CD4-positive, alpha-beta T cell treated with Interleukin-12 subunit alpha and Interleukin-12 subunit beta, for 1 hour (primary cell): ENCODE measurements around the gene CFL1.

ENCODE experiments used
- DNase-seq: peaks from one replicate; pipeline ENCODE4 v3.0.0-alpha.2; 2020

Gene CFL1

DNA sequence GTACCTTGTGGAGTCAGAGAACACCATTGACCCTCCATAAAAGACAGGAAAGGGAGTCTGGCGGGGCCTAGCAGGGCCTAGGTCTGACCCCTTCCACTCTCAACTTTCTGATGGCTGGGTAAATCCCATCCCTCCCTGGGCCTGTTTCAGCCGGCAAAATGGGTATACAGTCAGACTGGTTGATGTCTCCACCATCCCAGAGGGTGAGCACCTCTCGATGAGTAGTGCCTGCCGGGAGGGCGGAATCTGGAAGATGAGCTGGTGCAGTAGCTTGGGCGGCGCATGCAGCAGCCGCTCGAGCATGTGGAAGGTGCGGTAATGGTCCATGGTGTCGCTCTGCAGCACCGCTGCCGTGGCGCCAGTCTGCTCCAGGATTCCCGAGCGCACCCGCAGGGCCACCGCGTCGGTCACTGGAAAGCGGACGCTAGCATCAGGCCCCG lies 29.8 kb upstream of the CFL1 start:
- DNase-seq = no peak

DNA sequence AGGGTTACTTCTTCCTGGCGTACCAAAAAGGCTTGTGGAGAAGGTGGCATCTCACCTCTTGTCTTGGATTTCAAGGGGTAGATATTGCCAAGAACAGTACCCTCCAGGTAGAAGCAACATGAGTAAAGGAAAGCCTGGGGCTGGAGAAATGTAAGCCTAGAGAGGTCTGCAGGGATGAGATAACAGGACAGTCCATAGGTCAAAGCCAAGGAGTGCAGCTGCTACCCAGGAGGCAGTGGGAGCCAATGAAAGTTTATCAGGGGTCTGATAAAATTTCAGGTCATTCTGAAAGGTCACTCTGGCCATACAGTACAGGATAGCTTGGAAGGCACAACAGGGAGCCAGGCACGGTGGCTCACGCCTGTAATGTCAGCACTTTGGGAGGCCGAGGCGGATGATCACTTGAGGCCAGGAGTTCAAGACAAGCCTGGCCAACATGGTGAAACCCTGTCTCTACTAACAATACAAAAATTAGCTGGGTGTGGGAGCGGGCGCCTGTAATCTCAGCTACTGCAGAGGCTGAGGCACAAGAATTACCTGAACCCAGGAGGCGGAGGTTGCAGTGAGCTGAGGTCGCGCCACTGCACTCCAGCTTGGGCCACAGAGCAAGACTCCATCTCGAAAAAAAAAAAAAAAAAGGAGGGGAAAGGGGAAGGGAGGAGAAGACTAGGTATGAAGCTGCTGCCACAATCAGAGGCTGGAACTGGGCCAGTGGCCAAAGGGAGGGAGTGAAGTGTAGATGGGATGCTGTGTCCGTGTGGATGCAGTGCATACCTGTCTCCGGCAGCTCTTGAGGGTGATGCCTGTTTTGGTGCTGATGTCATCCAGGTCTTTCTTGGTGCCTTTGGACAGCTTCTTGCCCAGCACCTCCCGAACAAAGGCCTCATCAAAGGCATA lies 29.1 kb upstream of the CFL1 start:
- no peak for DNase-seq

GRCh38 chr11:65885808-65886536 lies 28.0 kb upstream of the CFL1 start:
- DNase-seq = no peak

GRCh38 chr11:65885231-65885630 lies 27.3 kb upstream of the CFL1 start:
- DNase-seq = no peak

- peak; percentile 87 for DNase-seq
Measured at GRCh38 chr11:65884716-65885092, 26.7 kb upstream of the CFL1 start.

DNA sequence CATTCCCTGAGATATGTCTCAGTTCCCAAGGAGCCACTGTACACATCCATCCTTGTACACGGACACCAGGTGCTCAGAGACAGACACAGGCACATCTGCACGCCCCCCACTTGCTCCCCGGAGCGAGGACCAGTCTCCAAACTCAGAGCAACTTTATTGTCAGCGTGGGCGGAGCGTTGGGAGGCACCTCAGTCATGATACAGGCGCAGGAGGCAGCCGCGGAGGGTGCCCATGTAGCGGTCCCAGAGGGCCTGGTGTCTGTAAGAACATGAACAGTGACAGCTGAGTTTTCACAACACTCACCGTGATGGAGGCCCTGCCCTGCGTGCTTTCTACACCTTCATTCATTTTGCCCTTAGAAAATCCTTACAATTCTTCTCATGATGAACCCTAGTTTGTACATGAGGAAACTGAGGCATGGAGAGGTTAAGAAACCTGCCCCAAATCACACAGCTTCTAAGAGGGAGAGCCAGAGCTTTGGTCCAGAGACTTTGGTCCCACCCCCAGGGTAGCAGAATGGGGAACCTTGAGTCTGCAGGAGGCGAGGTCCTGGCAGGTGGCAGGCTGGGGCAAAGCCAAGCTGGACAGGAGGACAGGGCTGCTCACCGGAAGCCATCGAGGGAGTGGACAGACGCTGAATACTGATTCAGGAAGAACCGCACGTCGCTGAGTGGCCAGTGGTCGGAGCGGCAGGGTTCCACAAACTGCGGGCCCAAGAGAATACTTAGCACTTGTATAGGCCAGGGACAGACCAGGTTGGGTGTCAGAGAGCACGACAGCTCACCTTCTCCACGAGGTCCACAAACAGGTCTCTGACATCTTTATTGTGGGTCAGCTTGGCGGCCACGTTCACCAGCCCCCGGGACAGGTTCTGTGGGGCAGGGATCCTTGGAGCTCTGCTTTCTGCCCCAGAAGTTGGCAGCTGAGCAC lies 26.1 kb upstream of the CFL1 start:
- no peak for DNase-seq

DNA sequence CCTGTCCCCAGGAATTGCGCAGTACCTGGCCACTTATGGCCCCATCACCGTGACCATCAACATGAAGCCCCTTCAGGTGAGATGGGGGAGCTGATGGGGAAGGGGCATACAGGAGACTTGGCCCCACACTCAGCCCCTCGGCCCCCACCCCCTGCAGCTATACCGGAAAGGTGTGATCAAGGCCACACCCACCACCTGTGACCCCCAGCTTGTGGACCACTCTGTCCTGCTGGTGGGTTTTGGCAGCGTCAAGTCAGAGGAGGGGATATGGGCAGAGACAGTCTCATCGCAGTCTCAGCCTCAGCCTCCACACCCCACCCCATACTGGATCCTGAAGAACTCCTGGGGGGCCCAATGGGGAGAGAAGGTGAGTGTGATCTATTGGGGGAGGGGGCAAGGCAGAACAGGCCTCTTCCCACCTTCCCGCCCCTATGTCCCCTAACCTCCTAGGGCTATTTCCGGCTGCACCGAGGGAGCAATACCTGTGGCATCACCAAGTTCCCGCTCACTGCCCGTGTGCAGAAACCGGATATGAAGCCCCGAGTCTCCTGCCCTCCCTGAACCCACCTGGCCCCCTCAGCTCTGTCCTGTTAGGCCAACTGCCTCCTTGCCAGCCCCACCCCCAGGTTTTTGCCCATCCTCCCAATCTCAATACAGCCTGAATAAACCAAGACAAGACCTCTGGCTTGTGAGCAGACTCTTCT lies 25.2 kb upstream of the CFL1 start:
- no peak for DNase-seq

GRCh38 chr11:65882120-65883057 lies 24.4 kb upstream of the CFL1 start:
- DNase-seq = no peak

GRCh38 chr11:65880844-65881421 lies 23.0 kb upstream of the CFL1 start:
- DNase-seq = no peak

DNA sequence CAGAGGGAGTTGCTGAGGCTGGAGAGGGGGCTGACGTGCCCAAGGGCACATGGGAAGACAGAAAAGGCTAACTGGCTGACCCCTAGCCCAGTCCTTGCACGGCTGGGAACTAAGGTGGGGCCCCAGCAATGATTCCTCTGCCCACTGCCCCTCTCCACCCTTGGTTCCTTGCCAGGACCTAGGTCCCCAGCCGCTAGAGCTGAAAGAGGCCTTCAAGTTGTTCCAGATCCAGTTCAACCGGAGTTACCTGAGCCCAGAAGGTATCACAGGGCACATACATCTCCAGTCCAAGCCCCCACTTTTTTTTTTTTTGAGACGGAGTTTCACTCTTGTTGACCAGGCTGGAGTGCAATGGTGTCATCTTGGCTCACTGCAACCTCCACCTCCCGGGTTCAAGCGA lies 22.0 kb upstream of the CFL1 start:
- DNase-seq = no peak

DNA sequence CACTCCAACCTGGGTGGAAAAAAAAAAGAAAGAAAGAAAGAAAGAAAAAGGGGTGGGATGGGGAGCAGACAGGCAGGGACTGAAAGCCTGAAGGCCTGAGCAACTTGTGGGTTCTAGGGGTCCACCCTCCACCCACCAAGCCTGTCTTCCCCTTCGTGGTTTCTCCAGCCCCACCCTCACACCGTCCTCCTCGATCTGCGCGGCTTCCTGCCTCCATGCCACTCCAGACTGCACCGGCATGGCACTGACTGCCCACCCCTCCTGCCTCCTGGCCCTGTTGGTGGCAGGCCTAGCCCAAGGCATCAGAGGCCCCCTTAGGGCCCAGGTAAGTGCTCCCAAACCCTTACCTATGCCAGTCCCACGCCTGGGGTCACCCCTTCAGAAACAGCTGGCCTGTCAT lies 21.6 kb upstream of the CFL1 start, which contains the start of gene CTSW:
CTSW (plus strand) TSS at position 221 of the 400 bp plus-strand sequence; CDS start at position 239, 18 bp downstream.
- DNase-seq = peak; percentile 64

- DNase-seq = peak; percentile 97
Measured at GRCh38 chr11:65873318-65874156, 15.6 kb upstream of the CFL1 start.

GRCh38 chr11:65872586-65873317 lies 14.8 kb upstream of the CFL1 start, which contains the start of gene EFEMP2:
EFEMP2 (minus strand) TSS chr11:65872800; CDS start chr11:65872354, 446 bp downstream.
- no peak for DNase-seq

- no peak for DNase-seq
Measured at GRCh38 chr11:65871811-65872548, 14.0 kb upstream of the CFL1 start.

DNA sequence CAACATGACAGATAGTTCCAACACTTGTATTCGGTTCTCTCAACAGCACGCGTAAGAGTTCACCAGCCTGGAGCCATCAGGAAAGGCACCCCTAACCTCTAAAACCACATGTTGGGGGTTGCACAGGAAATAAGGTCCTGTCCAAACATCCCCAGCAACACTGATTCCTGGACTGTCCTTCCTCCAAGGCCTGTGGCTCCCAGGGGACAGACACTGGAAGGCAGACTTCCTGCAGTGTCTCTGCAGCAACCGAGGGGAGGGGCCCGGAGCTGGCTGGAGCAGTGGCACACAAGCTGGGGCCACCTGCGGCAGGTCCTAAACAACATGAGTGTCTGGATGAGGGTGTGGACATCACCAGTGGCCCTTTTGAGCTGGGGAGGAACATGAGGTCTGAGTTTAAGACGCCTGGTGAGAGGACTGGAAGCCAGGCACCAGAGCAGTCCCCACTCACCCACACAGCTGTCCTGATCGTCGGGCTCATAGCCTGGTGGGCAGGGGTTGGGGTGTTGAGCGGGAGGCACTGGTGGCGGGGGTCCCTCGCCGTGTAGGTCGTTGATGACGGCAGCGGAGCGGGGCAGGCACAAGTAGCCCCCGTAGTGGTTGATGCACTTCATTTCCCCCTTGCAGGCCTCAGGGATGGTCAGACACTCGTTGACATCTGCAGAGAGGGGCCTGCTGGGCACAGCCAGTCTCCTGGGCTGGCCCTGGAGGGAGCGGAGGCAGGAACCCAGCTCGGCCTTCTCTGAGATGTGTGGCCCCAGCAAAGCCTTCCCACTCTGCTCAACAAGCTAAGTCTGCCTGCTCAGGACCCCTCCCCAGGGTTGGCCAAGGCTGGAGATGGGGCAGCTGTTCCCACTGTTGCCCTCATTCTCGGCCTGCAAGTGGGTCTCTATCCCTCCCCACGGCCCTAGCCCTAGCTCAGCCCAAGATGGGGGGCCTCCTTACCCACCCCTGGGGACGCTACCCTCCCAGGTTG lies 13.0 kb upstream of the CFL1 start:
- DNase-seq = no peak

- DNase-seq = no peak
Measured at GRCh38 chr11:65870307-65870658, 12.3 kb upstream of the CFL1 start.
